Smooth muscle cell (in vitro differentiated cells): Measurements from ENCODE around the gene SLC12A3. TPM values are rescaled to one million over a fixed set of nuclear protein-coding genes. Genes with fewer than 3 reads are reported as not detected.
A peak's percentile ranks its signal among the peaks of the same experiment; 100 is the strongest.

Experiments used
- DNase-seq: peaks from one replicate; lab custom pipeline; 2025; ENCODE audit not compliant: unreplicated experiment; lab: John Stamatoyannopoulos, UW
- H2AFZ ChIP-seq: fragments of 200-600 bp; sonication (generic); 2 replicates; pipeline ENCODE4 v1.6.0; 2016; ENCODE audit warnings: antibody characterized with exemption, low read depth, mild to moderate bottlenecking
- H3F3A ChIP-seq: fragments of 200-600 bp; sonication (generic); 2 replicates; pipeline ENCODE4 v1.6.0; 2017; ENCODE audit warnings: antibody characterized with exemption, low read depth
- H3K27ac ChIP-seq: fragments of 200-600 bp; sonication (generic); 2 replicates; pipeline ENCODE4 v1.5.1; 2016; ENCODE audit warnings: low read depth, mild to moderate bottlenecking
- H3K27me3 ChIP-seq: fragments of 200-600 bp; sonication (generic); 2 replicates; pipeline ENCODE4 v1.6.1; 2016; ENCODE audit warnings: low read depth, mild to moderate bottlenecking
- H3K36me3 ChIP-seq: fragments of 200-600 bp; sonication (generic); 2 replicates; pipeline ENCODE4 v1.5.1; 2016; ENCODE audit warnings: low read depth
- H3K4me1 ChIP-seq: fragments of 200-600 bp; sonication (generic); 2 replicates; pipeline ENCODE4 v1.5.1; 2016; ENCODE audit warnings: low read depth
- H3K4me2 ChIP-seq: fragments of 200-600 bp; sonication (generic); 2 replicates; pipeline ENCODE4 v1.6.0; 2016; ENCODE audit warnings: mild to moderate bottlenecking
- H3K4me3 ChIP-seq: fragments of 200-600 bp; sonication (generic); 2 replicates; pipeline ENCODE4 v1.5.1; 2016; ENCODE audit warnings: mild to moderate bottlenecking
- H3K79me2 ChIP-seq: fragments of 200-600 bp; sonication (generic); 2 replicates; pipeline ENCODE4 v1.6.0; 2016; ENCODE audit warnings: low read depth, mild to moderate bottlenecking
- H3K9ac ChIP-seq: fragments of 200-600 bp; sonication (generic); 2 replicates; pipeline ENCODE4 v1.6.0; 2016; ENCODE audit warnings: low read depth
- H3K9me3 ChIP-seq: fragments of 200-600 bp; sonication (generic); replicated peaks from 2 replicates; pipeline ENCODE4 v1.5.1; 2016; ENCODE audit warnings: low read depth
- H4K20me1 ChIP-seq: fragments of 200-600 bp; sonication (generic); 2 replicates; pipeline ENCODE4 v1.6.0; 2016; ENCODE audit warnings: low read depth
- CTCF ChIP-seq: fragments of 200-600 bp; sonication (generic); IDR thresholded peaks from 2 replicates; pipeline ENCODE4 v1.5.1; 2017; ENCODE audit warnings: borderline replicate concordance, mild to moderate bottlenecking, antibody characterized with exemption; ENCODE audit not compliant: insufficient read depth, poor library complexity, severe bottlenecking
- WGBS: methylation state at CpG from one replicate; pipeline ENCODE4 v1.1.7; 2016; ENCODE audit warnings: low lambda C conversion rate; 5-methylcytosine and 5-hydroxymethylcytosine counted together
- polyA plus RNA-seq: library from polyadenylated mRNA; unstranded; fragments of >200 nt; fragmentation: Nextera tagmentation; extraction: Ambion mirVana; gene quantifications from 2 replicates; pipeline ENCODE4 v1.2.1, GENCODE V29; 2016
- total RNA-seq: library from RNA; depleted of rRNA; stranded (reverse); fragments of >200 nt; gene quantifications from 2 replicates; pipeline ENCODE4 v1.2.3, GENCODE V29; 2014

The SLC12A3 gene
- total and polyA plus RNA-seq, 2 experiments from 2014 or later = not detected

GRCh38 chr16:56931271-56931891 is 66.4 kb downstream of the SLC12A3 start:
- Histone ChIP-seq H3K4me3 (peak overlapping the region; percentile 97), H3K27me3 (no peaks in the 10 kb centered on the region), H3K36me3 (peaks cover 10% of the 10 kb centered on the region), H3K79me2 (peaks cover 43% of the 10 kb centered on the region), H3K27ac (peak overlapping the region; percentile 79), H3K9ac (peak overlapping the region; percentile 87), H3K4me1 (peaks cover 21% of the 10 kb centered on the region), H4K20me1 (peaks cover 42% of the 10 kb centered on the region), H2AFZ (peak overlapping the region; percentile 47), H3K4me2 (peak overlapping the region; percentile 77), H3K9me3 (no peaks in the 10 kb centered on the region), H3F3A (peaks cover 7% of the 10 kb centered on the region)
- 44% methylated on average over 23 of the region's 25 CpGs for WGBS
- no peak for DNase-seq
- TF ChIP-seq CTCF = no peak

- Histone ChIP-seq H3K79me2 (peaks cover 50% of the 10 kb centered on the region), H3K9me3 (no peaks in the 10 kb centered on the region)
- peak; percentile 3 for TF ChIP-seq CTCF
Measured at GRCh38 chr16:56931892-56932720, 67.1 kb downstream of the SLC12A3 start, which contains the start of gene HERPUD1. HERPUD1 (plus strand) TSS chr16:56932142; CDS start chr16:56932245, 103 bp downstream.

GRCh38 chr16:56932721-56933619 is 68.0 kb downstream of the SLC12A3 start:
- peaks cover 58% of the 10 kb centered on the region for H4K20me1 ChIP-seq
- peak overlapping the region; percentile 98 for H3K4me2 ChIP-seq
- peaks cover 25% of the 10 kb centered on the region for H3K36me3 ChIP-seq
- no peak for DNase-seq
- no peaks in the 10 kb centered on the region for H3K9me3 ChIP-seq
- H3K27me3 ChIP-seq = no peaks in the 10 kb centered on the region
- peak overlapping the region; percentile 97 for H3K4me3 ChIP-seq
- no peak for TF ChIP-seq CTCF
- peaks cover 57% of the 10 kb centered on the region for H3K79me2 ChIP-seq
- WGBS = 4% methylated on average over 25 of the region's 25 CpGs
- H3F3A ChIP-seq = peaks cover 16% of the 10 kb centered on the region
- peak overlapping the region; percentile 97 for H3K9ac ChIP-seq
- no peak overlapping the region for H2AFZ ChIP-seq
- peak overlapping the region; percentile 84 for H3K27ac ChIP-seq
- H3K4me1 ChIP-seq = peaks cover 21% of the 10 kb centered on the region

More at GRCh38 chr16:56931892-56932720, 67.1 kb downstream of the SLC12A3 start, which contains the start of gene HERPUD1:
- Histone ChIP-seq H3K27ac (peak within 1 kb of the TSS; percentile 84), H3K36me3 (peaks cover 17% of the 10 kb centered on the region), H3K4me1 (peaks cover 21% of the 10 kb centered on the region), H3K4me3 (peak within 1 kb of the TSS; percentile 97), H3F3A (peaks cover 14% of the 10 kb centered on the region), H4K20me1 (peaks cover 49% of the 10 kb centered on the region), H3K27me3 (no peaks in the 10 kb centered on the region), H3K9ac (peak within 1 kb of the TSS; percentile 97), H2AFZ (peak within 1 kb of the TSS; percentile 47), H3K4me2 (peak within 1 kb of the TSS; percentile 98)
- DNase-seq = peak; percentile 92
- WGBS = under 1% methylated on average over 73 of the region's 83 CpGs
